GM19455 (cell line): ENCODE measurements around the gene NBPF3.
"Not testable (repeated sequence)": the region's sequence is repeated elsewhere in the genome, so short reads cannot be mapped to it uniquely, and the experiment has no call there.

Experiments
- ATAC-seq: cut with Tn5 transposase; IDR thresholded peaks from one replicate; pipeline ENCODE4 v1.9.1; 2021; ENCODE audit not compliant: unreplicated experiment

Gene NBPF3, protein sequence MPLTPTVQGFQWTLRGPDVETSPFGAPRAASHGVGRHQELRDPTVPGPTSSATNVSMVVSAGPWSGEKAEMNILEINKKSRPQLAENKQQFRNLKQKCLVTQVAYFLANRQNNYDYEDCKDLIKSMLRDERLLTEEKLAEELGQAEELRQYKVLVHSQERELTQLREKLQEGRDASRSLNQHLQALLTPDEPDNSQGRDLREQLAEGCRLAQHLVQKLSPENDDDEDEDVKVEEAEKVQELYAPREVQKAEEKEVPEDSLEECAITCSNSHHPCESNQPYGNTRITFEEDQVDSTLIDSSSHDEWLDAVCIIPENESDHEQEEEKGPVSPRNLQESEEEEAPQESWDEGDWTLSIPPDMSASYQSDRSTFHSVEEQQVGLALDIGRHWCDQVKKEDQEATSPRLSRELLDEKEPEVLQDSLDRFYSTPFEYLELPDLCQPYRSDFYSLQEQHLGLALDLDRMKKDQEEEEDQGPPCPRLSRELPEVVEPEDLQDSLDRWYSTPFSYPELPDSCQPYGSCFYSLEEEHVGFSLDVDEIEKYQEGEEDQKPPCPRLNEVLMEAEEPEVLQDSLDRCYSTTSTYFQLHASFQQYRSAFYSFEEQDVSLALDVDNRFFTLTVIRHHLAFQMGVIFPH

GRCh38 chr1:21439721-21440629 lies at the start of gene NBPF3:
NBPF3 (plus strand) TSS chr1:21440137; CDS start chr1:21445087, 4,950 bp downstream.
- peak; percentile 94 for ATAC-seq

- no peak for ATAC-seq
Measured at GRCh38 chr1:21391497-21391896, 48.4 kb upstream of the NBPF3 start.

DNA sequence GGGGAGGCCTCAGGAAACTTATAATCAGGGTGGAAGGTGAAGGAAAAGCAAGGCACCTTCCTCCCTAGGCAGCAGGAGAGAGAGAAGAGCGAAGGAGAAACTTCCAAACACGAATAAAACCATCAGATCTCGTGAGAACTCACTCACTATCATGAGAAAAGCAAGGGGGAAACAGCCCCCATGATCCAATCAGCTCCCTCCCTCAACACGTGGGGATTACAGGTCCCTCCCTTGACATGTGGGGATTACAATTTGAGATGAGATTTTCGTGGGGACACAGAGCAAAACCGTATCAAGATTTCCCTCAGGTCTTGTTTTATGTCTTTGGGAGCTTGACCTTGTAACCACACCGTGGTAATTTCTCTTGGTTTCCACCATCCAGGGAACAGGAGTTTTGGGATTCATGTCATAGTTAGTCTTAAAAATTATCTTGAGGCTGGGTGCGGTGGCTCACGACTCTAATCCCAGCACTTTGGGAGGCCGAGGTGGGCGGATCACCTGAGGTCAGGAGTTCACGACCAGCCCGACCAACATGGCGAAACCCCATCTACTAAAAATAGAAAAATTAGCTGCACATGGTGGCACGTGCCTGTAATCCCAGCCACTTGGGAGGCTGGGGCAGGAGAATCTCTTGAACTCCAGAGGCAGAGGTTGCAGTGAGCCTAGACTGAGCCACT lies 47.2 kb upstream of the NBPF3 start:
- no peak for ATAC-seq

DNA sequence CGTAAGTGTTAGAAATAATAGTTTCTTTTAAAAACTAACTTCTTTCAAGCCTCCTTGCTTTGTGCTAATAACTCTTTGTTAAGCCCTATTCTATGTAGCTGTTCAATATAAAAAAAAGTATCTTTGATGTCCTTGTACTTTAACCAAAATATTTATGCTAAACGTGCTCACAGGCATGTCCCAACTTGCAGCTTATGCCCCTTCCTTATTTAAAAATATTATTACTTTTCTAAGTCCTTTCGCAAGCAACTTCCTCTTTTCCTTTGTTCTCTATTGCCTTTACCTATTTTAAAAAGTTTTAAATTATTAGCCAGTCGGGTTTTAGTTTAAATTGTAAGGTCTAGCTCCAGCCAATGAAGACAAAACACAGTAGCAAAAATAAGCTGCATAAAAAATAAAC lies 43.4 kb upstream of the NBPF3 start:
- no peak for ATAC-seq

GRCh38 chr1:21397813-21398188 lies 42.1 kb upstream of the NBPF3 start:
- no peak for ATAC-seq

DNA sequence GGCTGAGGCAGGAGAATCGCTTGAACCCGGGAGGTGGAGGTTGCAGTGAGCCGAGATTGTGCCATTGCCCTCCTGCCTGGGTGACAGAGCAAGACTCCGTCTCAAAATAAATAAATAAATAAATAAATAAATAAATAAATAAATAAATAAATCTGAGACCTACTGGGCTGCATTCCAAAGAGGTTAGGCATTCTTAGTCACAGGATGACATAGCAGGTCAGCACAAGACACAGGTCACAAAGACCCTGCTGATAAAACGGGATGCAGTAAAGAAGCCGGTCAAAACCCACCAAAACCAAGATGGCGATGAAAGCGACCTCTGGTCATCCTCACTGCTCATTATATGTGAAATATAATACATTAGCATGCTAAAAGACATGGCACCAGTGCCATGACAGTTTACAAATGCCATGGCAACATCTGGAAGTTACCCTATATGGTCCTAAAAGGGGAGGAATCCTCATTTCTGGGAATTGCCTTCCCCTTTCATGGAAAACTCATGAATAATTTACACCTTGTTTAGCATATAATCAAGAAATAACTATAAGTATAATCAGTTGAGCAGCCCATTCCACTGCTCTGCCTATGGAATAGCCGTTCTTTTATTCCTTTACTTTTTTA lies 38.1 kb upstream of the NBPF3 start:
- ATAC-seq = not testable (repeated sequence)

- ATAC-seq = no peak
Measured at GRCh38 chr1:21406659-21407058, 33.3 kb upstream of the NBPF3 start.

- not testable (repeated sequence) for ATAC-seq
Measured at GRCh38 chr1:21409897-21410296, 30.0 kb upstream of the NBPF3 start.

GRCh38 chr1:21414015-21414414 lies 25.9 kb upstream of the NBPF3 start:
- ATAC-seq = no peak

DNA sequence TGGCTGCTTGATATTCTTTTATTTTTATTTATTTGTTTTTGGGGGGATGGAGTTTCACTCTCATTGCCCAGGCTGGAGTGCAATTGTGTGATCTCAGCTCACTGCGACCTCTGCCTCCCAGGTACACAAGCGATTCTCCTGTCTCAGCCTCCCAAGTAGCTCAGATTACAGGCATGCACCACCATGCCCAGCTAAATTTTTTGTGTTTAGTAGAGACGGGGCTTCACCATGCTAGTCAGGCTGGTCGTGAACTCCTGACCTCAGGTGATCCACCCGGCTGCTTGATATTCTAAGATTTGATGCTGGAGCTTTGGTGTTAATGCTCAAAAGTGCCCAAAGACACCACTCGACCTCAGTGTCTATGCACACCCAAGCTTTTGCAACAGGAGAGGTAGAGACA lies 19.6 kb upstream of the NBPF3 start:
- ATAC-seq = not testable (repeated sequence)

GRCh38 chr1:21421307-21421706 lies 18.6 kb upstream of the NBPF3 start:
- not testable (repeated sequence) for ATAC-seq

DNA sequence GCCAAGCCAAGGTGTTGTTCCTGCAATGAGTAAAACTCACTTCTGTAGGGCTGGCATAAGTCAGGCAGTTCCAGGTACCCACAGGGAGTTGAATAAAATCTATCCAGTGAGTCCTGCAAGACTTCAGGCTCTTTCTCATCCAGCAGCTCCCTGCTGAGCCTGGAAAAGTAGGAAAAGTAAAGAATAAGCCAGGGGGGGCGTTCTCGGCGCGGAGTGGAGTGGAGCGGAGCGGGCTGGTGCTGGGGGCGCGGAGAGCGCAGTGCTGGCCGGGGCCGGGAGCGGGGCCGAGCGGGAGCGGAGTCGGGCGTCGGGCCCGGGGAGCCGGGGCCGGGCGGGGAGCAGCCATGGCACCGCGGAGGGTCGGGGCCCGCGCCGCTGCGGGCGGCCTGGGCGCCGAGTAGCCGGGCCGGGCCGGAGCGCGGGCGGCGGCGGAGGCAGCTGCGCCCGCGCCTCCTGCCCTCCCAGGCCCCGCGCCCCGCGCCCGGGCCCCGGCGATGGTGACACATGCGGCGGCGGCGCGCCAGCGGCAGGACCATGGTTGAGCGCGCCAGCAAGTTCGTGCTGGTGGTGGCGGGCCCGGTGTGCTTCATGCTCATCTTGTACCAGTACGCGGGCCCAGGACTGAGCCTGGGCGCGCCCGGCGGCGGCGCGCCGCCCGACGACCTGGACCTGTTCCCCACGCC lies 12.0 kb upstream of the NBPF3 start:
- not testable (repeated sequence) for ATAC-seq

DNA sequence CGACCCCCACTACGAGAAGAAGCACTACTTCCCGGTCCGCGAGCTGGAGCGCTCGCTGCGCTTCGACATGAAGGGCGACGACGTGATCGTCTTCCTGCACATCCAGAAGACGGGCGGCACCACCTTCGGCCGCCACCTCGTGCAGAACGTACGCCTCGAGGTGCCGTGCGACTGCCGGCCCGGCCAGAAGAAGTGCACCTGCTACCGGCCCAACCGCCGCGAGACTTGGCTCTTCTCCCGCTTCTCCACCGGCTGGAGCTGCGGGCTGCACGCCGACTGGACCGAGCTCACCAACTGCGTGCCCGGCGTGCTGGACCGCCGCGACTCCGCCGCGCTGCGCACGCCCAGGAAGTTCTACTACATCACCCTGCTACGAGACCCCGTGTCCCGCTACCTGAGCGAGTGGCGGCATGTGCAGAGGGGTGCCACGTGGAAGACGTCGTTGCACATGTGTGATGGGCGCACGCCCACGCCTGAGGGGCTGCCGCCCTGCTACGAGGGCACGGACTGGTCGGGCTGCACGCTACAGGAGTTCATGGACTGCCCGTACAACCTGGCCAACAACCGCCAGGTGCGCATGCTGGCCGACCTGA lies 11.4 kb upstream of the NBPF3 start:
- not testable (repeated sequence) for ATAC-seq

- ATAC-seq = not testable (repeated sequence)
Measured at GRCh38 chr1:21429210-21429609, 10.7 kb upstream of the NBPF3 start.

DNA sequence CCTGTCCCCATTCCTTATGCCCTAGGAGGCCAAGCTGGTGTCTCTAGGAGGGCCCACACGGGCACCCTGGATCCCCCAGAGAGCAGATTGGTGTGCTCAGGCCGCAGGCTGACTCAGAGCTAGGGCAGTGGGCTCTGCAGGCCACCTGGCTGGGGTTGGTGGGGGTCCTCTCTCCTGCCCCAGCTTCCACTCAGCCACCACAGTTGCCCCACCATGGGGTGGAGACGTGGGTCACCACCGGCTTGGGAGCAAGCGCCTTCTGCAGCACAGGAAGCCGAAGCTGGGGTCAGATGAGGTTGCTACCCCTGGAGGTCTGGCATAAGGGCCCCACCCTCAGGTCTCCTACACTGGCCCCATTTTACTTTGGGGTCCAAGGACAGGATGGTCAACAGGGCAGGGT lies 9.1 kb upstream of the NBPF3 start:
- not testable (repeated sequence) for ATAC-seq

- no peak for ATAC-seq
Measured at GRCh38 chr1:21434394-21434793, 5.5 kb upstream of the NBPF3 start.

GRCh38 chr1:21435646-21436487 lies 4.1 kb upstream of the NBPF3 start:
- ATAC-seq = no peak

DNA sequence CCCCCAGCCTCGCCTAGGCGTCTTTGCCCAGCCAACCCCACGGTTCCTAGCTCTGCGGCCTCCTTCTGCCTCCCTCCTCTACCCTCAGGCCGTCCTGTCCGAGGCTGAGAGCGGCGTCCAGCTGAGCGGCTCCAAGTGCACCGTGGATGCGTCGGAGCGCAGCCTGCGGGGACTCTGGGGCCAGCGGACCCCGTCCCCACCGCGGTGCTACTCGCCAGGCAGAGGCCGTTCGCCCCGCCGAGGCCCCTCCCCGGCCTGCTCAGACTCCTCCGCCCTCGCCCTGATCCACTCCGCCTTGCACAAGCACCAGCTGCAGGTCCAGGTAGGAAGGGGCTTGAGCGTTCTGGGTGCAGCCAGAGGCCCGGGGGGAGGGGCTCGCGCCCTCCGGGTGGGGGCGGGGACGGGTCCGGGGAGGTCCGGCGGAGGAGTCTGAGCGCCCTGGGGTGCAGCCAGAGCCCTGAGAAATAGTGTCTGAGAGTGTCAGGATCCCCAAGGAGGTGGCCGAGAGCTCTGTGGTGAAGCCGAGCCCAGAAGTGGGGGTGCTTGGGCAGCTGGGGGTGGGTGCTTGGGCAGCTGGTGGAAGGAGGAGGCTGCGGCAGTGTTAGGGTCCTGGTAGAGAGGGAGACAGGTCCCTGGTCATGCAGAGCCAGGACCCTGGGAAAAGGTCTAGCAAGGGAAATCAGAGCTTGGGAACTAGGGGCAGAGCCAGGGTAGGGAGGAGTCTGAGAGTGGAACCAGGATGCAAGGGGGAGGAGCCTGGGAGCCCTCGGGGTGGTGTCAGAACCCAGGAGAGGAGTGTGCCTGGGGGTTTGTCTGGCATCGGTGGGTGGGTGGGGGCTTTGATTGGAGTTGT lies 3.2 kb upstream of the NBPF3 start:
- no peak for ATAC-seq
